MCF 10A (cell line): ENCODE data around the gene CSRNP3. TPM values are rescaled to one million over a fixed set of nuclear protein-coding genes. Genes with fewer than 3 reads are reported as not detected.

Source experiments
- BruUV-seq: library from RNA; stranded (reverse); fragments of 400-500 nt; replicated peaks from 2 replicates; lab custom pipeline; 2021; lab: Mats Ljungman, UMichigan
- CTCF ChIA-PET: fragments of 300-600 bp; sonication (Branson Sonifier 250); formaldehyde crosslinking; extraction: SDS; loops from one replicate; lab custom pipeline; 2021; ENCODE audit warnings: antibody characterized with exemption, inconsistent platforms; lab: Yijun Ruan, JAX
- POLR2A ChIA-PET: fragments of 300-600, 350-650 bp; sonication (Branson Sonifier 250); formaldehyde crosslinking; extraction: SDS; loops from one replicate; lab custom pipeline; 2020; ENCODE audit warnings: antibody characterized with exemption, inconsistent platforms; lab: Yijun Ruan, JAX
- DNase-seq: peaks from one replicate; pipeline ENCODE4 v3.0.0-alpha.2; 2018; ENCODE audit not compliant: unreplicated experiment
- H3K27ac Mint-ChIP-seq: one replicate; pipeline ENCODE4 v1.8.0; 2022; ENCODE audit warnings: mild to moderate bottlenecking, low read depth, mixed read lengths; ENCODE audit not compliant: unreplicated experiment
- H3K27me3 Mint-ChIP-seq: one replicate; pipeline ENCODE4 v1.8.0; 2022; ENCODE audit warnings: mixed read lengths; ENCODE audit not compliant: insufficient read depth, unreplicated experiment
- H3K36me3 Mint-ChIP-seq: one replicate; pipeline ENCODE4 v1.8.0; 2022; ENCODE audit warnings: mild to moderate bottlenecking, moderate library complexity, mixed read lengths; ENCODE audit not compliant: insufficient read depth, unreplicated experiment
- H3K4me1 Mint-ChIP-seq: one replicate; pipeline ENCODE4 v1.8.0; 2022; ENCODE audit warnings: mixed read lengths; ENCODE audit not compliant: insufficient read depth, unreplicated experiment
- H3K4me3 Mint-ChIP-seq: one replicate; pipeline ENCODE4 v1.8.0; 2022; ENCODE audit warnings: mild to moderate bottlenecking, moderate library complexity, mixed read lengths; ENCODE audit not compliant: unreplicated experiment
- H3K9me3 Mint-ChIP-seq: one replicate; pipeline ENCODE4 v1.8.0; 2022; ENCODE audit warnings: mixed read lengths; ENCODE audit not compliant: unreplicated experiment
- intact Hi-C: fragments of 100-400 bp; cut with micrococcal nuclease; formaldehyde crosslinking; loops from 2 replicates; pipeline ENCODE4 v1.14.1; 2022
- total RNA-seq: library from RNA; stranded (reverse); gene quantifications from 2 replicates; pipeline ENCODE4 v1.2.3, GENCODE V29; 2022
- TF ChIP-seq, protein P1 (sequence below): fragments of 200-600 bp; IDR thresholded peaks from one replicate; pipeline ENCODE4 v1.8.0; 2022; ENCODE audit warnings: antibody characterized with exemption, mild to moderate bottlenecking; ENCODE audit not compliant: unreplicated experiment

Gene CSRNP3
- total RNA-seq, 1 experiment from 2014 or later = 0.33 TPM

- TF ChIP-seq, protein P1, sequence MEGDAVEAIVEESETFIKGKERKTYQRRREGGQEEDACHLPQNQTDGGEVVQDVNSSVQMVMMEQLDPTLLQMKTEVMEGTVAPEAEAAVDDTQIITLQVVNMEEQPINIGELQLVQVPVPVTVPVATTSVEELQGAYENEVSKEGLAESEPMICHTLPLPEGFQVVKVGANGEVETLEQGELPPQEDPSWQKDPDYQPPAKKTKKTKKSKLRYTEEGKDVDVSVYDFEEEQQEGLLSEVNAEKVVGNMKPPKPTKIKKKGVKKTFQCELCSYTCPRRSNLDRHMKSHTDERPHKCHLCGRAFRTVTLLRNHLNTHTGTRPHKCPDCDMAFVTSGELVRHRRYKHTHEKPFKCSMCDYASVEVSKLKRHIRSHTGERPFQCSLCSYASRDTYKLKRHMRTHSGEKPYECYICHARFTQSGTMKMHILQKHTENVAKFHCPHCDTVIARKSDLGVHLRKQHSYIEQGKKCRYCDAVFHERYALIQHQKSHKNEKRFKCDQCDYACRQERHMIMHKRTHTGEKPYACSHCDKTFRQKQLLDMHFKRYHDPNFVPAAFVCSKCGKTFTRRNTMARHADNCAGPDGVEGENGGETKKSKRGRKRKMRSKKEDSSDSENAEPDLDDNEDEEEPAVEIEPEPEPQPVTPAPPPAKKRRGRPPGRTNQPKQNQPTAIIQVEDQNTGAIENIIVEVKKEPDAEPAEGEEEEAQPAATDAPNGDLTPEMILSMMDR = no peak
- no TSS peak for BruUV-seq
- no peak for DNase-seq
- H3K9me3 Mint-ChIP-seq = no peaks in the 10 kb centered on the region
- peaks cover 14% of the 10 kb centered on the region for H3K27me3 Mint-ChIP-seq
- peaks cover 10% of the 10 kb centered on the region for H3K4me1 Mint-ChIP-seq
- H3K27ac Mint-ChIP-seq = no peak overlapping the region
- intact Hi-C loops = no loop called here
- CTCF ChIA-PET = interaction anchor here (0.6 kb wide), 1 partner anchor 10 kb away, joined by 3 read pairs; no protein-coding TSS in a partner anchor
- no peak overlapping the region for H3K4me3 Mint-ChIP-seq
- H3K36me3 Mint-ChIP-seq = no peaks in the 10 kb centered on the region
- POLR2A ChIA-PET = no interaction called here
These were observed 149.3 kb downstream of the CSRNP3 start for GRCh38 chr2:165618806-165619205.

- no peaks in the 10 kb centered on the region for H3K9me3 Mint-ChIP-seq
- H3K27ac Mint-ChIP-seq = no peak overlapping the region
- no peaks in the 10 kb centered on the region for H3K27me3 Mint-ChIP-seq
- POLR2A ChIA-PET = interaction anchor here (0.6 kb wide), 1 partner anchor 54 kb away, joined by 5 read pairs; no protein-coding TSS in a partner anchor
- DNase-seq = peak; percentile 29
- no peaks in the 10 kb centered on the region for H3K36me3 Mint-ChIP-seq
- intact Hi-C loops = no loop called here
- CTCF ChIA-PET = no interaction called here
- H3K4me3 Mint-ChIP-seq = no peak overlapping the region
- BruUV-seq = no TSS peak
- TF ChIP-seq, protein P1 = no peak
- H3K4me1 Mint-ChIP-seq = peaks cover 10% of the 10 kb centered on the region
These were observed 151.6 kb downstream of the CSRNP3 start for GRCh38 chr2:165621086-165621560.

- Mint-ChIP-seq H3K4me1 (peaks cover 10% of the 10 kb centered on the region), H3K9me3 (no peaks in the 10 kb centered on the region), H3K36me3 (no peaks in the 10 kb centered on the region), H3K27me3 (no peaks in the 10 kb centered on the region), H3K27ac (no peak overlapping the region), H3K4me3 (no peak overlapping the region)
- POLR2A ChIA-PET = no interaction called here
- DNase-seq = no peak
- intact Hi-C loops = no loop called here
- BruUV-seq = no TSS peak
- TF ChIP-seq, protein P1 = no peak
- CTCF ChIA-PET = no interaction called here
These were observed 153.7 kb downstream of the CSRNP3 start for GRCh38 chr2:165623161-165623560.

DNA sequence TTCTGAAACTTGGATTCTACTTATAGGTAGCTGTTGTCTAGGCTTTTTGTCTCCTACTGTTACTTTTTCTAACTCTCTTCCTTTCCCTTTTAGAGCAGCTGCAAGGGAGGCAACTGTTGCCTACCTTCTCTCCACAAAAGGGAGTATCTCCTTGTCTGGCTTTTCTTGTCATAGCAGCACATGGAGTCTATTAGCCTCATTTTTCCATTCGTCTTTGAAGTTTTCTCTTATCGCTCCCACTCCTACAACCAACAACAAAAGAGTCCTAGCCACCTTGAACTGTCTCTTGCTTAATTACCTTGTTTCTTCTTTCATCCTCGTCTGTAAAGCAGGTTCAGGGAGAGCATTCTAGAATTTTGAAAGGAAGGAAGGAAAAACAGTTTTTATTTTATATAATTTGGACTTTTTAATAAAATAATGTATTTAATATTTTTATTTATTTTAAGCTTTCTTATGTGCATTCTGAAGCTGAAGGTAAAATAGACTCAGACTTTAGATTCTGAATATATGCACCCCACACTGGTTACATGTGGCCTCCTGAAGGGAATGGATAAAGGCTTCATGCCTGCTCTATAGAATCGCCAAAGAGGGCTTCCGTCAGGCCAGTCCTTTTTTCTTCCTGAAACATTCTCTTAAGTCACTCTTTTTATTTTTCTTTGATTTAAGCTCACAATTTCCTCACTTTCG lies 154.4 kb downstream of the CSRNP3 start:
- no peaks in the 10 kb centered on the region for H3K27me3 Mint-ChIP-seq
- TF ChIP-seq, protein P1 = no peak
- ChIA-PET POLR2A (no interaction called here), CTCF (interaction anchor here (0.7 kb wide), 1 partner anchor 20 kb away, joined by 3 read pairs; no protein-coding TSS in a partner anchor)
- peaks cover 10% of the 10 kb centered on the region for H3K4me1 Mint-ChIP-seq
- intact Hi-C loops = no loop called here
- H3K9me3 Mint-ChIP-seq = no peaks in the 10 kb centered on the region
- no TSS peak for BruUV-seq
- no peaks in the 10 kb centered on the region for H3K36me3 Mint-ChIP-seq
- no peak overlapping the region for H3K27ac Mint-ChIP-seq
- DNase-seq = no peak
- H3K4me3 Mint-ChIP-seq = no peak overlapping the region
